HG02678 (cell line): ENCODE results near the gene FKBP8.

ENCODE experiments used
- ATAC-seq: cut with Tn5 transposase; IDR thresholded peaks from one replicate; pipeline ENCODE4 v1.9.1; 2021; ENCODE audit warnings: mild to moderate bottlenecking, moderate library complexity; ENCODE audit not compliant: unreplicated experiment

FKBP8 gene

GRCh38 chr19:18487576-18488402, 55.6 kb downstream of the FKBP8 start:
- no peak for ATAC-seq

GRCh38 chr19:18486746-18487145, 56.6 kb downstream of the FKBP8 start:
- ATAC-seq: no peak

- ATAC-seq: no peak
Measured at GRCh38 chr19:18484992-18485391, 58.4 kb downstream of the FKBP8 start.

- no peak for ATAC-seq
Measured at GRCh38 chr19:18483119-18483890, 60.1 kb downstream of the FKBP8 start.
